Measurements from ENCODE around the gene SMARCA1.

Gene SMARCA1

DNA sequence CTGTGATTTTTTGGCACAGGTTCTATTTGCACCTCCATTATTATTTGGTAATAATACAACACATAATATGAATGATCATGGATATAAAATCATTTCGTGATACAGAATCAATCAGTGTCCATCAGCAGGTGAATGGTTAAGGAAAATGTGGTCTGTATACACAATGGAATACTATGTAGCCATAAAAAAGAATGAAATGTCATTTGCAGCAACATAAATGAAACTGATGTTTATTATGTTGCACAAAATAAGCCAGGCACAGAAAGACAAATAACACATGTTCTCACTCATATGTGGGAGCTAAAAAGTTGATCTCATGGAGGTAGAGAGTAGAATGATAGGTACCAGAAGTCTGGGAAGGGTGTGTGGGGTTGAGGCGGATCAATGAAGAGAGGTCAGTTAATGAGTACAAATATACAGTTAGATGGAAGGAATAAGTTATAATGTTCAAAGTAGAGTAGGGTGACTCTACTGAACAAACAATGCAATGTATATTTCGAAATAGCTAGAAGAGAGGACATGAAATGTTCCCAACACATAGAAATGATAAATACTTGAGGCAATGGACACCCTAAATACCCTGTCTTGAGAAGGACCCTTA lies 1.1 kb upstream of the SMARCA1 start:
- TF ChIP-seq, protein P1, sequence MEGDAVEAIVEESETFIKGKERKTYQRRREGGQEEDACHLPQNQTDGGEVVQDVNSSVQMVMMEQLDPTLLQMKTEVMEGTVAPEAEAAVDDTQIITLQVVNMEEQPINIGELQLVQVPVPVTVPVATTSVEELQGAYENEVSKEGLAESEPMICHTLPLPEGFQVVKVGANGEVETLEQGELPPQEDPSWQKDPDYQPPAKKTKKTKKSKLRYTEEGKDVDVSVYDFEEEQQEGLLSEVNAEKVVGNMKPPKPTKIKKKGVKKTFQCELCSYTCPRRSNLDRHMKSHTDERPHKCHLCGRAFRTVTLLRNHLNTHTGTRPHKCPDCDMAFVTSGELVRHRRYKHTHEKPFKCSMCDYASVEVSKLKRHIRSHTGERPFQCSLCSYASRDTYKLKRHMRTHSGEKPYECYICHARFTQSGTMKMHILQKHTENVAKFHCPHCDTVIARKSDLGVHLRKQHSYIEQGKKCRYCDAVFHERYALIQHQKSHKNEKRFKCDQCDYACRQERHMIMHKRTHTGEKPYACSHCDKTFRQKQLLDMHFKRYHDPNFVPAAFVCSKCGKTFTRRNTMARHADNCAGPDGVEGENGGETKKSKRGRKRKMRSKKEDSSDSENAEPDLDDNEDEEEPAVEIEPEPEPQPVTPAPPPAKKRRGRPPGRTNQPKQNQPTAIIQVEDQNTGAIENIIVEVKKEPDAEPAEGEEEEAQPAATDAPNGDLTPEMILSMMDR (IDR thresholded peaks at IDR 0.05) = no peak

DNA sequence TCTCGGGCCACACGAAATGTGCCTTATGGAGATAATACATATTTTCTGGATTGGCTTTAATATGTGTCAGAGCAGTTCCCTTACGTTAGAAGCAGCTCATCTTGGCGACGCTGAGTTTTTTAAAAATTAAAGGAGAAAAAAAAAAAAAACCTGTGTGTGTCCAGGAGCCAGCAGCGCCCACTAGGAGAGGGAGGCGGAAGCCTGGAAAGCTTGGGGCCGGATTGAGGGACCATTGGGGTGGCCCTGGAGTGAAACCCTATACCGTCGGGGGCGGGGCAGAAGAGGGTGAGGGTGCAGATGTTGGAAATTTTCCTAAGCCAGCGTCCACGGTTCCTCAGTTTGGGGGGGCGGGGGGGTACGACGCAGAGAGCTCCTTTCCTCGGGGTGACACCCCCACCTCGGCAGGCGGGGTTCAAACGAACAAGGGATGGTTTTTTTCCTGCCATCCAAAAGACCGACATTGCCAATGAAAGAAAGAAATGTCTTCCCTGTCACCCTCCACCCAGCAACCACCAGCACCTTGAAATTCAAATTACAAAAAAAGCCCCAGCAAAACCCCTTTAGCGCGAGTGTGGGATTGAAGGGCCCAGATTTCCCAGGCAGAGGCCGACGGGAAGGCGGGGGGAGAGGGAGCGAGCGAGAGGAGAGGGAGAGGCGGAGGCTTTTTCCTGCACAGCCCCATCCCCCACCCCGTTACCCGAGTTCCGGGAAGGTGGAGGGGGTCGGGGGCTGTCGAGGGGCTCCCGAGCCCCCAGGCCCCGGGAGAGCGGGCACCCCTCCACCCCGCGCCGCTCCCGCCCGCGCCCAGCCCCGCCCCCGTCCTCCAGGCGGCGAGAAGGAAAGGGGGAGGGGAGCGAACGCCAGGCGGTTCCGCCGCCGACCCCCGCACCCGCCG lies 859 bp downstream of the SMARCA1 start:
- TF ChIP-seq, protein P1 (IDR thresholded peaks at IDR 0.05) = no peak

DNA sequence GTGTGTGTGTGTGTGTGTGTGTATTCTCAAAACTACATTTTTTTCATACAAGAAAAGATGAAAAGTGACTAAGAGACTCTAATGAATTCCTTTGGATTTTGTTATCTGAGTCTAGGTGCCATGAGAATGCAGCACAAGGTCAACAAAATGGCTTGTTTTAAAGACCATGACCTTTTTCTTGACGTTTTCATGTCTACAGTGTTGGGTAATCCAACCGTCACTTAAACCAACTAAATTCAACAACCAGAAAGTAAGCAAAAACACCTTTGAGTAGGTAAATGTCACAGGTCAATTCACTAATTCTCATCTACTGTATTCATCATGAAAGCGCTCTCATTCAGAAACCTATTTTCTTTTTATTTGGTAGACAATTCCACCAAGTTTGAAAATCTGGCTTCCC lies 3.1 kb downstream of the SMARCA1 start:
- TF ChIP-seq, protein P1 (IDR thresholded peaks at IDR 0.05) = no peak

DNA sequence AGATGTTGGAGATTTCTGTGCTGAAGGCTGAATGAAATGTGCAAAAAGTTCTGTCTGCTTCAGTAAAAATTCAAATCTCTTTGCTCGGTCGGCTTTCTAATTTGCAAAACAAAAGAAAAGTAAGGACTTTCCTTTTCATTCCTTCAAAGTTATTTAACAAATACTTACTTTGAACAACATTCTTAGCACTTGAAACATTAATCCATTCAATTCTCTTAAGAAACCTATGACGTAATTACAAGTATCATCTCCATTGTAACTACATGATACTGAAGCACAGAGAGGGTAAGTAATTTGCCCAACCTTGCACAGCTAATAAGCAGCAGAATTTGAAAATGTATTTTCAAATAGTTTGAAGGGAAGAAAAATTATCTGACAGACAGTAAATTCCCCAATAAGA lies 6.9 kb downstream of the SMARCA1 start:
- TF ChIP-seq, protein P1 (IDR thresholded peaks at IDR 0.05) = no peak

DNA sequence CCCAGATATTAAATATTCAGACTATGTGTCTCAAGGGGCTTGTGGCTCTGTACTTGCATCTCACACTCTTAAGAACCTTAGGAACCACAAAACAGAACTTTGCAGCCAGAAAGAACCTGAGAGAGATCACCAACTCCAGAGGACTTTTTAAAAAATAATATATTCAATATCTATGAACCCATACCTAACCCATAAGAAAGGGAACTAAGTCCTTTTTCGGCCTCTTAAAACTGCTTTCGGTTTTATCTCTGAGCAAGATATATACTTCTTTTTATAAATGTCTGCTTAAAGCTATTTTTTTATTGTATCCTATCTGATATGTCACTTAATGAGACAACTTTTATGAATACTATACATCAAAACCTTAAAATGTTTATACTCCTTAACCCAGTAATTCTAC lies 10.9 kb downstream of the SMARCA1 start:
- TF ChIP-seq, protein P1 (IDR thresholded peaks at IDR 0.05) = no peak

DNA sequence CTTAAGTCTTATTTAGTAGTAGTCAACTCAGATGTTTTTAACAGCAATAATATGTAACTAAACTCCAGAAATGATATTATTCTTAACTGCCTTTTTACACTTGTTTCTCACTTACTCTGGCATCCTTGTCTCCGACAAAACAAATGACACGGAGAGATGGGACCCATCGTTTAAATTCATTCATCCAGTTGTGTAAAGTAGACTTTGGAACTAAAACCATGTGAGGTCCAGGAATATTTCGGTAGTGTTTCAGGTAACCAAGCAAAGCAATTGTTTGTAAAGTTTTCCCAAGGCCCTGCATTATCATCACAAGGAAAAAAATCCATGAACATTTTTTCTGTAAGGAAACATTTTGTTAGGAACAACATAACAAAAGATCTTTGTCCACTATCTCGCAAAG lies 11.6 kb downstream of the SMARCA1 start:
- TF ChIP-seq, protein P1 (IDR thresholded peaks at IDR 0.05) = no peak

DNA sequence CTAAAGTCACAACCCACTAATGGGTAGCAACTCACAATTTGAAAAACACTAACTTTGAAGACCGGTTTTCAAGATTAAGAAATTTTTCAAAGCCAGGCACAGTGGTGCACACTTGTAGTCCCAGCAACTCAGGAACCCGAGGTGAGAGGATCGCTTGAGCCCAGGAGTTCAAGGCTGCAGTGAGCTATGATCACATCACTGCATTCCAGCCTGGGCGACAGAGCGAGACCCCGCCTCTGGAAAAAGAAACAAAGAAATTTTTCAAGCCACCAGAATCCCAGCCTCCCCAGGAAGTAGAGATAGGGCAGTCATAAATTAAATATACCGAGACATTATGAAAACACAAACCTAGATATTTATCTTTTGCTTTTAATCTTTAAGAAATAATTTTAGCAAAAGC lies 13.0 kb downstream of the SMARCA1 start:
- TF ChIP-seq, protein P1 (IDR thresholded peaks at IDR 0.05) = no peak

Data from LNCAP (cell line).